HG02610 (cell line): ENCODE measurements around the gene NEK7.
"Not testable (repeated sequence)": the region's sequence is repeated elsewhere in the genome, so short reads cannot be mapped to it uniquely, and the experiment has no call there.

Source experiments
- ATAC-seq: cut with Tn5 transposase; IDR thresholded peaks from one replicate; pipeline ENCODE4 v1.9.1; 2021; ENCODE audit warnings: mild to moderate bottlenecking, moderate library complexity; ENCODE audit not compliant: unreplicated experiment

Gene NEK7

GRCh38 chr1:198278943-198279342, 122.1 kb downstream of the NEK7 start:
- ATAC-seq: no peak

- ATAC-seq: no peak
Observed at GRCh38 chr1:198280080-198280479, 123.3 kb downstream of the NEK7 start.

- ATAC-seq: no peak
Observed at GRCh38 chr1:198281911-198282310, 125.1 kb downstream of the NEK7 start.

- ATAC-seq: peak; percentile 68
Observed at GRCh38 chr1:198283222-198283621, 126.4 kb downstream of the NEK7 start.

- no peak for ATAC-seq
Observed at GRCh38 chr1:198287916-198288315, 131.1 kb downstream of the NEK7 start.

GRCh38 chr1:198290089-198290683, 133.4 kb downstream of the NEK7 start:
- ATAC-seq: no peak

- ATAC-seq: no peak
Observed at GRCh38 chr1:198291036-198291435, 134.2 kb downstream of the NEK7 start.

- ATAC-seq: no peak
Observed at GRCh38 chr1:198291924-198292323, 135.1 kb downstream of the NEK7 start.

GRCh38 chr1:198295225-198295624, 138.4 kb downstream of the NEK7 start:
- no peak for ATAC-seq

GRCh38 chr1:198295971-198296370, 139.2 kb downstream of the NEK7 start:
- no peak for ATAC-seq

- ATAC-seq: no peak
Observed at GRCh38 chr1:198297281-198297680, 140.5 kb downstream of the NEK7 start.

- no peak for ATAC-seq
Observed at GRCh38 chr1:198298640-198299039, 141.8 kb downstream of the NEK7 start.

GRCh38 chr1:198300451-198300850, 143.7 kb downstream of the NEK7 start:
- no peak for ATAC-seq

GRCh38 chr1:198304431-198304830, 147.6 kb downstream of the NEK7 start:
- ATAC-seq: no peak

GRCh38 chr1:198314817-198315216, 158.0 kb downstream of the NEK7 start:
- ATAC-seq: not testable (repeated sequence)

- not testable (repeated sequence) for ATAC-seq
Observed at GRCh38 chr1:198315331-198315730, 158.5 kb downstream of the NEK7 start.

- no peak for ATAC-seq
Observed at GRCh38 chr1:198316546-198317100, 159.8 kb downstream of the NEK7 start.

GRCh38 chr1:198318085-198318484, 161.3 kb downstream of the NEK7 start:
- ATAC-seq: peak; percentile 93

- ATAC-seq: no peak
Observed at GRCh38 chr1:198320759-198321158, 164.0 kb downstream of the NEK7 start.

GRCh38 chr1:198326232-198326631, 169.4 kb downstream of the NEK7 start:
- no peak for ATAC-seq

GRCh38 chr1:198326915-198327314, 170.1 kb downstream of the NEK7 start:
- ATAC-seq: no peak

GRCh38 chr1:198328458-198329032, 171.7 kb downstream of the NEK7 start:
- no peak for ATAC-seq
